Activated CD4-positive, alpha-beta T cell treated with anti-CD3 and anti-CD28 coated beads for 48 hours (primary cell): ENCODE data around the gene SERPINB6.
A peak's percentile ranks its signal among the peaks of the same experiment; 100 is the strongest.
"Not testable (repeated sequence)": the region's sequence is repeated elsewhere in the genome, so short reads cannot be mapped to it uniquely, and the experiment has no call there.

Source experiments
- DNase-seq: peaks from one replicate; pipeline ENCODE4 v3.0.0-alpha.2; 2020

The SERPINB6 gene

GRCh38 chr6:2971420-2972218, at the start of gene SERPINB6:
Gene SERPINB6 (minus strand): TSS chr6:2971567. CDS start chr6:2959332, 12,235 bp downstream.
- DNase-seq: peak; percentile 51

DNA sequence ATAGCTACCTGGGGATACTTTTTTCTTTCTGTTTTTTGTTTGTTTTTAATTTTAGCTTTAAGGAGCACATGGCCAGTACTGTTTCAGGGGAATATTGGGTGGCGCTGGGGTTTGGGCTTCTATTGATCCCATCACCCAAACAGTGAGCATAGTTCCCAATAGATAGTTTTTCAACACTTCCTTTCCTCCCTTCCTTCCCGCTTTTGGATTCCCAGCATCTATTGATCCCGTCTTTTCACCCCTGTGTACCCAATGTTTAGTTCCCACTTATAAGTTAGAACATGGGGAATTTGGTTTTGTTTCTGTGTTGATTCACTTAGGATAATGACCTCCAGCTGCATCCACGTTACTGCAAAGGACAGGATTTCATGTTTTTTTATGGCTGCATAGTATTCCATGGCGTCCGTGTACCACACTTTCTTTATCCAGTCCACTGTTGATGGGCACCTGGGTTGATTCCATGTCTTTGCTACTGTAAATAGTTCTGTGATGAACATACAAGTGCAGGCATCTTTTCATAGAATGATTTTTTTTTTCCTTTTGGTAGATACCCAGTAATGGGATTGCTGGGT, 48.5 kb upstream of the SERPINB6 start:
- no peak for DNase-seq

DNA sequence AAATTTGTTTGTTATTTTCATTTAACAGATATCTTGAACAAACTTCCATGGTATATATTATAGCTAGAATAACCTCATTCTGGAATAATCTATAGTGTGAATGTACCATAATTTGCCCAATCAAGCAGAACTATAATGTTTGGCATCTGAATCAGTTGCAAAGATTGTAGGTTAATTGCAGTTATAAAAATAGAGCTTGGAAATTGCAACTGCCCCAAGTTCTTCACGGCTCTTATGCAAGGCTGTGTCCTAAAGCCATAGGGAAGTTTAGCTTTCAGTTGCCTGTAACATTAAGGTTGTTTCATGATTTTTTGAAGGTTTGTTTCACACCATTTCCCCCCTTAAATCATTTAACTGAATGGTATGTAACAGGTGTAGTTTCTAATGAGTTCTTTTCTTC, 47.7 kb upstream of the SERPINB6 start:
- no peak for DNase-seq

- DNase-seq: no peak
These were observed 45.9 kb upstream of the SERPINB6 start for GRCh38 chr6:3017304-3017703.

DNA sequence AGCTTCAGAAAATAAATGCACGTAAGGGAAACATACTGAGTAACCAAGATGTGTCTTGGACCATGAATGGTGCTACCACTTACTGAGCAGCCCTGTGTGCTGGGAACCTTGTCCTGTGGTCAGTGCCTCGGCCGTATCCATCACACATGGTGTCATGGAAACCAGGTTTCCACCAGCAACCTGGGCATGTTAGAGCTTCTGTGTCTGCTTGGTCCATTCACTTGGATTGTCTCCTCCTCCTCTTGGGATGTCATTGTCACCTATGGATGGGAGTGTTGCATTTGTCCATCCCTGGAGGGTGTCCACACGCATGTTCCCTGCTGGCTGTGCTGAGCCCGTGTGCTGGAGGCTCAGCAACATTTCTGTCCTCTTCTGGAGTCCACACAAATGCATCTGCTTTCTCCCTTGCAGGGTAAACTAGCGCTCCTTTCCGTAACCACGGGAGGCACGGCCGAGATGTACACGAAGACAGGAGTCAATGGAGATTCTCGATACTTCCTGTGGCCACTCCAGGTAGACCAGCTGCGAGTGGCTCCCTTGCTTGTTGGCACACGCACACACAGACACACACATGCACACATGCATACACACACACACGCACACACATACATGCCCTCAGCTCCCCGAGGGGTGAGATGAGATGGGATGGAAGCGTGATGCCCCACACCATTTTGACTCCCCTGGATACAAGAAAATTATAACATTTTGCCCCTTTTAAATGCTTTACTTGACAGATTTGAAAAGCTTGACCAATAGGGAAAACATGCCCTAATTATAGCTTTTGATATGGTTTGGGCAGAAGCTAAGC, 45.3 kb upstream of the SERPINB6 start:
- DNase-seq: no peak

- DNase-seq: no peak
These were observed 43.8 kb upstream of the SERPINB6 start for GRCh38 chr6:3015144-3015543.

GRCh38 chr6:3014675-3015066, 43.3 kb upstream of the SERPINB6 start:
- DNase-seq: no peak

- DNase-seq: no peak
These were observed 42.7 kb upstream of the SERPINB6 start for GRCh38 chr6:3013901-3014674.

GRCh38 chr6:3013486-3013885, 42.1 kb upstream of the SERPINB6 start:
- no peak for DNase-seq

DNA sequence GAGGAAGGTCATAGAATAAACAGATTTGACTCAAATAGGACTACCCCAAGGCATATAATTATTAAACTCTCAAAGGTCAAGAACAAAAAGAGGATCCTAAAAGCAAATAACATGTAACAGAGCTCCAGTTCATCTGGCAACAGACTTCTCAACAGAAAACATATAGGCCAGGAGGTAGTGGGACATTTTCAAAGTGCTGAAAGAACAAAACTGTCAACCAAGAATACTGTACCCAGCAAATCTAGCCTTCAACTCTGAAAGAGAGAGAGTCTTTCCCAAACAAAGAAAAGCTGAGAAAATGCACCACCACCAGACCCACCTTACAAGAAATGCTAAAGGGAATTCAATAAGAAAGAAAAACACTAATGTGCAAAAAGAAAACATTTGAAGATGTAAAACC, 40.2 kb upstream of the SERPINB6 start:
- no peak for DNase-seq

GRCh38 chr6:3011158-3011557, 39.8 kb upstream of the SERPINB6 start:
- DNase-seq: no peak

- DNase-seq: no peak
These were observed 38.6 kb upstream of the SERPINB6 start for GRCh38 chr6:3009930-3010329.

DNA sequence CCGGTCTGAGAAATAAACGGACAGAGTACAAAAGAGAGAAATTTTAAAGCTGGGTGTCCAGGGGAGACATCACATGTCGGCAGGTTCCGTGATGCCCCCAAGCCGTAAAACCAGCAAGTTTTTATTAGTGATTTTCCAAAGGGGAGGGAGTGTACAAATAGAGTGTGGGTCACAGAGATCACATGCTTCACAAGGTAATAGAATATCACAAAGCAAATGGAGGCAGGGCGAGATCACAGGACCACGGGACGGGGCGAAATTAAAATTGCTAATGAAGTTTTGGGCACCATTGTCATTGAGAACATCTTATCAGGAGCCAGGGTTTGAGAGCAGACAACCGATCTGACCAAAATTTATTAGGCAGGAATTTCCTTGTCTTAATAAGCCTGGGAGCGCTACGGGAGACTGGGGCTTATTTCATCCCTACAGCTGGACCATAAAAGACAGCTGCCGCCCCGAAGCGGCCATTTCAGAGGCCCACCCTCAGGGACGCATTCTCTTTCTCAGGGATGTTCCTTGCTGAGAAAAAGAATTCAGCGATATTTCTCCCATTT, 37.4 kb upstream of the SERPINB6 start:
- not testable (repeated sequence) for DNase-seq

- DNase-seq: no peak
These were observed 36.2 kb upstream of the SERPINB6 start for GRCh38 chr6:3007571-3007970.

DNA sequence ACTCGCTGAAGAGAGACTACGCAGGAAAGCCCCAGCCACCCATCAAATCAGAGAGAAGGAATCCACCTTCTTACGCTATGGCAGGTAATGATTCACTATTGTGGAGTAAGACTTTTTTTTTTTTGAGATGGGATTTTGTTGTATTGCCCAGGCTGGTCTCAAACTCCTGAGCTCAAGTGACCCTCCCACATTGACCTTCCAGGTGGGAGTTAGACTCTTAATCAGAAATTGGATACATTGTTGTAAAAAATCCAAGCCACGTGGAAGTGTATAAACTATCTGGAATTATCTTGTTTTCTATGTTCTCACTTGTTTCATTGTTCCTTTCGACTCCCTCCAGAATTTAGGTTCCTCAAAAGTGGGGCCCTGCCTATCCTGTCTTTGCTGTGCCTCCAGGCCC, 35.1 kb upstream of the SERPINB6 start:
- DNase-seq: no peak

DNA sequence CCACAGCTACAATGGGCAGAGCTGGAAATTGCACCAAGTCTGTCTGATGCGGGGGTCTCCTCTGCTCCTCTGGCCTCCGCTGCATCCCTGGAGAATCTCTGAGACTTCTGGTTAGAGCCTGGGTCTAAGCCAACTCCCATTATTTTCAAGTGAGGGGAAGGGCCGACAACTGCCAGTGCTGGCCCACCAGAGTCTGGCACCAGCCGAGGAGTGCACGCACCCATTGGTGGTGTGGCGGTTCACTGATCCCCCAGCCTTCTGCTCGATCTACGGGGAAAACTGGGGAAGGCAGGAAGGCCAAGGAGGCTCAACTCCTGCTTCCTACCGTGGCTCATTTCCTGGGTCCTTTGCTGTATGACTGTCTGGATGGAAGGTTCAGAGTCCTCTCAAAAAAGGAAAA, 34.5 kb upstream of the SERPINB6 start:
- no peak for DNase-seq

DNA sequence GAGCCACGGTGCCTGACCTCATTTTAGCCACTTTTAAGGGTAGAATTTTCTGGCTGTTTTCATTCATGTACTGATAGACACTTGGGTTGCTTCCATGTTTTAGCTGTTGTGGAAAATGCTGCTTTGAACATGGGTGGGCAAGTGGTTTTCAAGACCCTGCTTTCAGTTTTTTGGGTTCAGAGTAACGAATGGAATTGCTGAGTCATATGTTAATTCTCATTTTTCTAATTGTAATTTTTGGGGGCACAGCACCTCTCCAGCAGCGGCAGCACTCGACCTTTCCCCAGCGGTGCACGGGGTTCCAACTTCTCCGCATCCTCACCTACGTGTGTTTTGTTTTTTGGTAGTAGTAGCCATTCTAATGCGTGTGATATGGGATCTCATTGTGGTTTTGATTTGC, 33.7 kb upstream of the SERPINB6 start:
- no peak for DNase-seq

DNA sequence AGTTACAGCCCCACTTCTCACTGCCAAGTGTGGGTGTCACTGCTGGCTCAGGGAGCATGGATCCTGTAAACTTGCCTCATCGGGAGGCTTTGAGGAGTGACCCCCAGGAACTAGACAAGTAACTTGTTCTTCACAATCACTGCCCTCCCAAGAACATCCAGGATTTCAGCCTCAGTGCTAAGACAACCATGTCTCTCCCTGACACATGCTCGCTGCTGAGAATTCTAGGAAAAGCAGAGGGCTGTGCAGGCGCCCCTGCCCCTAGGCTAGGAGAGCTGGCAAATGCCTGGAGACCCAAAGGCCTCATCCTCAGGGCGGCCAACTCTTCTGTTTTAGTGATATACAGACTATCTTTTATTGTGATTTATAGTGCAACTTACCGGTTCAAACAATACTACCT, 31.9 kb upstream of the SERPINB6 start:
- not testable (repeated sequence) for DNase-seq

DNA sequence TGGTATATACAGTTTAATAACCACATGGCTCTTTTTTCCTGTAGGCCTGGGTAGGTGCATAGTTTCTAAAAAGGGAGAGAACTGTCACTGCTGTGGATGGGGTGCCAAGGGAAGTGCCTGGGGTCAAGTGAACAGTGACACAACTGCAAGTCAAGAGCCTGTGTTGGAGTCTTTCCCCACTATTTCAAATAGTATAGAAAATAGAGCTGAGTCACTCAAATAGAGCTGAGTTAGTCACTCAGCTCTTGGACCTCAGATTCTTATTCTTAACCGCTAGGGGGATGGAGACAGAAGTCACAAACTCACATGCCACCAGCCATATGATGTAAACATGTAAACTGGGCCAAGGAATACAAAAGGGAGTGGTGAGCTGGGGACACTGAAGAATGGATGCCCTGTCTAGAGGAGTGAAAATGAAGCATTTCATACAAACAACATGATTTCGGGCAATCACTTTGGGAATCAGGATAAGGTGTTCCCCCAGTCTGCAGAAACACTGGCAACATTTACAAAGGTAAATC, 30.5 kb upstream of the SERPINB6 start:
- DNase-seq: no peak

- DNase-seq: no peak
These were observed 29.9 kb upstream of the SERPINB6 start for GRCh38 chr6:3001146-3001772.

- DNase-seq: peak; percentile 92
These were observed 28.5 kb upstream of the SERPINB6 start, which contains the start of gene NQO2 for GRCh38 chr6:2999618-3000557. Gene NQO2 (plus strand): TSS chr6:2999894. CDS start chr6:3006553, 6,659 bp downstream.
